A549 (cell line): ENCODE measurements around the gene PKP1. TPM values are rescaled to one million over a fixed set of nuclear protein-coding genes. Genes with fewer than 3 reads are reported as not detected.

Experiments used
- ATAC-seq, 2 experiments: fragments of 200-7000 bp in 1 of 2; fragments of >200 bp in 1 of 2; cut with Nextera tagmentation in 1 of 2; cut with Tn5 transposase in 1 of 2; 3 replicates each; pipeline versions ENCODE4 v1.8.0 to v1.9.1; 2018 to 2020; ENCODE audit warnings: mild to moderate bottlenecking in 1 of 2, moderate library complexity in 1 of 2
- CTCF ChIA-PET: fragments of 300-600 bp; sonication (Branson Sonifier 250); formaldehyde crosslinking; extraction: SDS; loops from one replicate; lab custom pipeline; 2021; ENCODE audit warnings: antibody characterized with exemption, inconsistent platforms; lab: Yijun Ruan, JAX
- POLR2A ChIA-PET: fragments of 350-600 bp; formaldehyde crosslinking; extraction: SDS; loops from one replicate; lab custom pipeline; 2021; ENCODE audit warnings: antibody characterized with exemption, inconsistent platforms; lab: Yijun Ruan, JAX
- DNase-seq, 2 experiments: peaks; one replicate each; pipeline versions ENCODE4 v3.0.0 to v3.0.0-alpha.2; 2011 to 2016; ENCODE audit warnings: low read depth in 1 of 2, low spot score in 1 of 2
- FAIRE-seq: peaks from 2 replicates; lab custom pipeline; 2011; peaks lifted over from hg19 to GRCh38; lab: Jason Lieb, UNC
- H3K27ac ChIP-seq, 2 experiments: fragments of >200 bp; sonication (Bioruptor Twin); formaldehyde crosslinking; 3 replicates each; pipeline ENCODE4 v1.5.1; 2016 to 2017
- H3K4me1 ChIP-seq: fragments of >200 bp; sonication (Bioruptor Twin); formaldehyde crosslinking; 3 replicates; pipeline ENCODE4 v1.6.1; 2016
- H3K4me2 ChIP-seq: fragments of >200 bp; sonication (Bioruptor Twin); formaldehyde crosslinking; 3 replicates; pipeline ENCODE4 v1.6.1; 2016
- H3K4me3 ChIP-seq: fragments of >200 bp; sonication (Bioruptor Twin); formaldehyde crosslinking; 3 replicates; pipeline ENCODE4 v1.5.1; 2016
- H3K9me3 ChIP-seq: fragments of >200 bp; sonication (Bioruptor Twin); formaldehyde crosslinking; 3 replicates; pipeline ENCODE4 v1.6.1; 2016
- ATOH8 ChIP-seq: fragments of 250-450 bp; sonication (Bioruptor Pico); IDR thresholded peaks from 2 replicates; pipeline ENCODE4 v1.5.0; 2020; ENCODE audit warnings: low read depth, mild to moderate bottlenecking, moderate library complexity
- BHLHE40 ChIP-seq: IDR thresholded peaks from 2 replicates; pipeline ENCODE4 v1.6.1; 2012; ENCODE audit warnings: low read depth, low read length, inconsistent platforms
- CBX2 ChIP-seq: fragments of 200-600 bp; sonication (generic); IDR thresholded peaks from 2 replicates; pipeline ENCODE4 v1.6.1; 2016; ENCODE audit warnings: low read depth, mild to moderate bottlenecking, borderline replicate concordance
- CEBPB ChIP-seq, 2 experiments: fragments of >200 bp in 1 of 2; sonication (Bioruptor Twin) in 1 of 2; formaldehyde crosslinking in 1 of 2; IDR thresholded peaks; 2 replicates each; pipeline ENCODE4 v1.6.1; 2012 to 2016
- CHD2 ChIP-seq: fragments of 150-350 bp; IDR thresholded peaks from 2 replicates; pipeline ENCODE4 v1.6.1; 2014; ENCODE audit warnings: low read length; ENCODE audit not compliant: partially characterized antibody
- CHD4 ChIP-seq: fragments of 200-600 bp; sonication (generic); IDR thresholded peaks from 2 replicates; pipeline ENCODE4 v1.6.1; 2016; ENCODE audit warnings: antibody characterized with exemption, mild to moderate bottlenecking, borderline replicate concordance
- EHMT2 ChIP-seq: fragments of 200-600 bp; sonication (generic); IDR thresholded peaks from 2 replicates; pipeline ENCODE4 v1.6.1; 2016; ENCODE audit warnings: antibody characterized with exemption, low read depth, mild to moderate bottlenecking, moderate library complexity
- EP300 ChIP-seq, 2 experiments: fragments of >200 bp; sonication (Bioruptor Twin); formaldehyde crosslinking; IDR thresholded peaks; 2 replicates in 1 of 2; 3 replicates in 1 of 2; pipeline ENCODE4 v1.6.1; 2016 to 2017
- ESRRA ChIP-seq: fragments of 150-350 bp; IDR thresholded peaks from 2 replicates; pipeline ENCODE4 v1.6.1; 2014; ENCODE audit warnings: mild to moderate bottlenecking, low read length, borderline replicate concordance
- FOSB ChIP-seq: fragments of 250-450 bp; sonication (Bioruptor Pico); IDR thresholded peaks from 2 replicates; pipeline ENCODE4 v1.5.0; 2020; ENCODE audit warnings: mild to moderate bottlenecking, moderate library complexity
- HDAC2 ChIP-seq: fragments of 200-600 bp; sonication (generic); IDR thresholded peaks from 2 replicates; pipeline ENCODE4 v1.6.1; 2016
- HES2 ChIP-seq: fragments of >200 bp; sonication (Bioruptor Twin); formaldehyde crosslinking; IDR thresholded peaks from 2 replicates; pipeline ENCODE4 v1.6.1; 2016
- HMGXB4 ChIP-seq: fragments of 250-450 bp; sonication (Bioruptor Pico); IDR thresholded peaks from 2 replicates; pipeline ENCODE4 v1.5.0; 2021; ENCODE audit warnings: mild to moderate bottlenecking, moderate library complexity, borderline replicate concordance
- HOXB13 ChIP-seq: fragments of 250-450 bp; sonication (Bioruptor Pico); IDR thresholded peaks from 2 replicates; pipeline ENCODE4 v1.5.0; 2020; ENCODE audit warnings: low read depth, mild to moderate bottlenecking, moderate library complexity
- HOXB5 ChIP-seq: fragments of 250-450 bp; sonication (Bioruptor Pico); IDR thresholded peaks from 2 replicates; pipeline ENCODE4 v1.5.0; 2020; ENCODE audit warnings: mild to moderate bottlenecking, moderate library complexity
- JUN ChIP-seq, 2 experiments: fragments of >200 bp; sonication (Bioruptor Twin); formaldehyde crosslinking; IDR thresholded peaks; 2 replicates in 1 of 2; 3 replicates in 1 of 2; pipeline ENCODE4 v1.6.1; 2016 to 2017
- JUNB ChIP-seq: fragments of >200 bp; sonication (Bioruptor Twin); formaldehyde crosslinking; IDR thresholded peaks from 2 replicates; pipeline ENCODE4 v1.6.1; 2016
- KDM1A ChIP-seq: fragments of 200-600 bp; sonication (generic); IDR thresholded peaks from 2 replicates; pipeline ENCODE4 v1.6.1; 2016; ENCODE audit warnings: low read depth, mild to moderate bottlenecking
- MAZ ChIP-seq: fragments of 150-350 bp; IDR thresholded peaks from 2 replicates; pipeline ENCODE4 v1.6.1; 2014; ENCODE audit warnings: antibody characterized with exemption, low read depth, low read length, borderline replicate concordance
- MYC ChIP-seq: IDR thresholded peaks from 2 replicates; pipeline ENCODE4 v1.6.1; 2012; ENCODE audit warnings: mild to moderate bottlenecking, inconsistent platforms, low read length, improper control_type of control experiment, borderline replicate concordance
- PHF8 ChIP-seq: fragments of 200-600 bp; sonication (generic); IDR thresholded peaks from 2 replicates; pipeline ENCODE4 v1.6.1; 2016; ENCODE audit warnings: low read depth, mild to moderate bottlenecking, antibody characterized with exemption, moderate library complexity, borderline replicate concordance
- POLR2AphosphoS2 ChIP-seq: conservative IDR thresholded peaks from 2 replicates; pipeline ENCODE4 v1.6.1; 2012; ENCODE audit warnings: low read length, improper control_type of control experiment, inconsistent platforms
- RCOR1 ChIP-seq: fragments of 150-350 bp; IDR thresholded peaks from 2 replicates; pipeline ENCODE4 v1.6.1; 2014; ENCODE audit warnings: antibody characterized with exemption, low read length, low read depth
- SREBF2 ChIP-seq: fragments of 450-650 bp; IDR thresholded peaks from 2 replicates; pipeline ENCODE4 v1.6.1; 2014; ENCODE audit warnings: mild to moderate bottlenecking, moderate library complexity
- TFCP2L1 ChIP-seq: fragments of 250-450 bp; sonication (Bioruptor Pico); IDR thresholded peaks from 2 replicates; pipeline ENCODE4 v1.5.0; 2021; ENCODE audit warnings: mild to moderate bottlenecking
- TP53 ChIP-seq: fragments of 250-450 bp; sonication (Bioruptor Pico); IDR thresholded peaks from 2 replicates; pipeline ENCODE4 v1.5.0; 2021; ENCODE audit warnings: mild to moderate bottlenecking, moderate library complexity
- USF2 ChIP-seq: fragments of 450-650 bp; IDR thresholded peaks from 2 replicates; pipeline ENCODE4 v1.6.1; 2014; ENCODE audit warnings: antibody characterized with exemption
- ZNF302 ChIP-seq: fragments of 250-450 bp; sonication (Bioruptor Pico); IDR thresholded peaks from 2 replicates; pipeline ENCODE4 v1.9.0; 2021; ENCODE audit warnings: inconsistent platforms, mild to moderate bottlenecking, moderate library complexity
- WGBS: methylation state at CpG from one replicate; pipeline ENCODE4 v1.1.6; 2017; ENCODE audit errors: missing lambda C conversion rate; 5-methylcytosine and 5-hydroxymethylcytosine counted together
- polyA plus RNA-seq, 4 experiments: library from polyadenylated mRNA; depleted of rRNA in 3 of 4; stranded (reverse); fragments of >200 nt; fragmentation: RNase III in 1 of 4; extraction: RNeasy Plus Mini Kit Qiagen cat#74134 plus additional on column Dnase treatment in 1 of 4; gene quantifications; 2 replicates in 3 of 4; 3 replicates in 1 of 4; pipeline ENCODE4 v1.2.3, GENCODE V29; 2011 to 2017

PKP1 gene
- polyA plus RNA-seq, 2 of the 4 experiments (the other 2 are of a cell fraction): not detected

- ATAC-seq (no peak), FAIRE-seq (no peak), DNase-seq (no peak)
- Histone ChIP-seq H3K4me2 (no peak overlapping the region), H3K27ac (no peak overlapping the region), H3K4me1 (peaks cover 1% of the 10 kb centered on the region; the same call in 2 of the 3 replicates), H3K9me3 (no peaks in the 10 kb centered on the region), H3K4me3 (no peak overlapping the region)
- 80% methylated on average over 15 of the region's 53 CpGs for WGBS
- ChIA-PET POLR2A (no interaction called here), CTCF (interaction anchor here (1.0 to 1.4 kb wide), 5 partner anchors 27 to 77 kb away, joined by 3 to 6 read pairs (median 4); no protein-coding TSS in a partner anchor)
- TF ChIP-seq CHD4: no peak
- TF ChIP-seq EHMT2: no peak
- no peak for TF ChIP-seq ZNF302 (CRISPR knock-in tag)
- no peak for TF ChIP-seq CEBPB (IDR thresholded peaks at IDR 0.05)
- no peak for TF ChIP-seq PHF8
- no peak for TF ChIP-seq HOXB13
- TF ChIP-seq BHLHE40: no peak
- TF ChIP-seq SREBF2: no peak
- no peak for TF ChIP-seq HOXB5
- TF ChIP-seq HMGXB4 (CRISPR knock-in tag): no peak
Measured at GRCh38 chr1:201283836-201284553, 689 bp downstream of the PKP1 start.

GRCh38 chr1:201284636-201285035 lies 1.3 kb downstream of the PKP1 start:
- POLR2A ChIA-PET: no interaction called here
- Histone ChIP-seq H3K4me1 (no peaks in the 10 kb centered on the region; the same call in 2 of the 3 replicates), H3K9me3 (no peaks in the 10 kb centered on the region), H3K4me3 (no peak overlapping the region), H3K4me2 (no peak overlapping the region)
- CTCF ChIA-PET: interaction anchor here (1.0 to 1.4 kb wide), 6 partner anchors 26 to 76 kb away, joined by 3 to 6 read pairs (median 4); no protein-coding TSS in a partner anchor
- ATAC-seq (no peak), DNase-seq (no peak), FAIRE-seq (no peak)
- 54% methylated on average over 6 of the region's 6 CpGs for WGBS
- TF ChIP-seq TP53 (CRISPR knock-in tag) (no peak), BHLHE40 (no peak), CHD4 (no peak), USF2 (no peak), ESRRA (no peak)
- TF ChIP-seq, all 56 proteins: peak for 0
- H3K27ac ChIP-seq: no peak overlapping the region

- Histone ChIP-seq H3K4me2 (no peak overlapping the region), H3K4me3 (no peak overlapping the region), H3K27ac (no peak overlapping the region), H3K4me1 (no peaks in the 10 kb centered on the region; the same call in 2 of the 3 replicates), H3K9me3 (no peaks in the 10 kb centered on the region)
- TF ChIP-seq FOSB (no peak), POLR2AphosphoS2 (no peak), BHLHE40 (no peak), HDAC2 (no peak), EP300 (IDR thresholded peaks at IDR 0.05) (no peak), KDM1A (no peak), CBX2 (no peak), ESRRA (no peak), JUN (IDR thresholded peaks at IDR 0.05) (no peak), CHD2 (no peak), TFCP2L1 (no peak), MYC (no peak), HMGXB4 (CRISPR knock-in tag) (no peak), HES2 (no peak), ZNF302 (CRISPR knock-in tag) (no peak), MAZ (no peak), RCOR1 (no peak), ATOH8 (CRISPR knock-in tag) (no peak), JUNB (no peak)
- POLR2A ChIA-PET: no interaction called here
- DNase-seq (no peak), ATAC-seq (no peak), FAIRE-seq (no peak)
- CTCF ChIA-PET: interaction anchor here (1.2 kb wide), 1 partner anchor 31 kb away, joined by 3 read pairs; no protein-coding TSS in a partner anchor
- 58% methylated on average over 7 of the region's 7 CpGs for WGBS
Measured at GRCh38 chr1:201285846-201286245, 2.5 kb downstream of the PKP1 start.
